Hepatocyte (in vitro differentiated cells): ENCODE measurements around the gene DEPDC5. TPM values are rescaled to one million over a fixed set of nuclear protein-coding genes. Genes with fewer than 3 reads are reported as not detected.

Experiments
- DNase-seq: peaks from one replicate; pipeline ENCODE4 v3.0.0-alpha.2; 2016; ENCODE audit warnings: low spot score
- H2AFZ ChIP-seq: fragments of 200-600 bp; sonication (generic); 2 replicates; pipeline ENCODE4 v1.6.0; 2016; ENCODE audit warnings: antibody characterized with exemption, mild to moderate bottlenecking
- H3K27ac ChIP-seq: fragments of 200-600 bp; sonication (generic); 2 replicates; pipeline ENCODE4 v1.5.1; 2016; ENCODE audit warnings: mild to moderate bottlenecking
- H3K27me3 ChIP-seq: fragments of 200-600 bp; sonication (generic); 2 replicates; pipeline ENCODE4 v1.6.1; 2016
- H3K36me3 ChIP-seq: fragments of 200-600 bp; sonication (generic); replicated peaks from 2 replicates; pipeline ENCODE4 v1.5.1; 2016; ENCODE audit warnings: low read depth; ENCODE audit not compliant: insufficient read depth
- H3K4me1 ChIP-seq: fragments of 200-600 bp; sonication (generic); 2 replicates; pipeline ENCODE4 v1.5.1; 2016; ENCODE audit warnings: mild to moderate bottlenecking, moderate library complexity; ENCODE audit not compliant: insufficient read depth
- H3K4me2 ChIP-seq: fragments of 200-600 bp; sonication (generic); 2 replicates; pipeline ENCODE4 v1.6.0; 2016
- H3K4me3 ChIP-seq: fragments of 200-600 bp; sonication (generic); 2 replicates; pipeline ENCODE4 v1.5.1; 2016; ENCODE audit warnings: mild to moderate bottlenecking
- H3K79me2 ChIP-seq: fragments of 200-600 bp; sonication (generic); 2 replicates; pipeline ENCODE4 v1.6.0; 2017; ENCODE audit warnings: mild to moderate bottlenecking
- H3K9me2 ChIP-seq: fragments of 200-600 bp; sonication (generic); replicated peaks from 2 replicates; pipeline ENCODE4 v1.6.0; 2017; ENCODE audit warnings: mild to moderate bottlenecking; ENCODE audit not compliant: insufficient read depth
- H3K9me3 ChIP-seq: fragments of 200-600 bp; sonication (generic); 2 replicates; pipeline ENCODE4 v1.5.1; 2016; ENCODE audit warnings: low read depth, mild to moderate bottlenecking
- H4K20me1 ChIP-seq: fragments of 200-600 bp; sonication (generic); 2 replicates; pipeline ENCODE4 v1.6.0; 2016; ENCODE audit warnings: mild to moderate bottlenecking; ENCODE audit not compliant: insufficient read depth, poor library complexity, severe bottlenecking
- CTCF ChIP-seq: fragments of 200-600 bp; sonication (generic); IDR thresholded peaks from 2 replicates; pipeline ENCODE4 v1.5.1; 2016; ENCODE audit warnings: antibody characterized with exemption, mild to moderate bottlenecking; ENCODE audit not compliant: poor library complexity
- EZH2 ChIP-seq: fragments of 200-600 bp; sonication (generic); IDR thresholded peaks from 2 replicates; pipeline ENCODE4 v1.6.1; 2016; ENCODE audit warnings: antibody characterized with exemption, mild to moderate bottlenecking, borderline replicate concordance
- EZH2phosphoT487 ChIP-seq: fragments of 200-600 bp; sonication (generic); IDR thresholded peaks from one replicate; pipeline ENCODE4 v1.6.1; 2018; ENCODE audit warnings: antibody characterized with exemption, mild to moderate bottlenecking, low read depth, moderate library complexity; ENCODE audit not compliant: unreplicated experiment, severe bottlenecking
- WGBS: methylation state at CpG from one replicate; pipeline ENCODE4 v1.1.6; 2016; ENCODE audit warnings: low lambda C conversion rate; ENCODE audit errors: missing lambda C conversion rate; 5-methylcytosine and 5-hydroxymethylcytosine counted together
- polyA plus RNA-seq: library from polyadenylated mRNA; unstranded; fragments of >200 nt; fragmentation: Nextera tagmentation; extraction: Ambion mirVana; gene quantifications from 2 replicates; pipeline ENCODE4 v1.2.1, GENCODE V29; 2016
- total RNA-seq: library from RNA; depleted of rRNA; stranded (reverse); fragments of >200 nt; gene quantifications from 2 replicates; pipeline ENCODE4 v1.2.3, GENCODE V29; 2014

The DEPDC5 gene
- total and polyA plus RNA-seq, 2 experiments from 2014 or later, result 12.9 to 14.5 TPM

GRCh38 chr22:31822523-31822922, 68.7 kb downstream of the DEPDC5 start:
- Histone ChIP-seq H2AFZ (no peak overlapping the region), H4K20me1 (no peaks in the 10 kb centered on the region), H3K9me2 (no peaks in the 10 kb centered on the region), H3K4me2 (no peak overlapping the region), H3K79me2 (no peaks in the 10 kb centered on the region), H3K27ac (no peak overlapping the region), H3K4me1 (no peaks in the 10 kb centered on the region), H3K4me3 (no peak overlapping the region), H3K27me3 (no peaks in the 10 kb centered on the region), H3K9me3 (no peaks in the 10 kb centered on the region), H3K36me3 (no peaks in the 10 kb centered on the region)
- WGBS, result 90% methylated on average over 4 of the region's 4 CpGs
- no peak for DNase-seq
- TF ChIP-seq EZH2phosphoT487 (no peak), EZH2 (no peak), CTCF (no peak)

GRCh38 chr22:31825513-31825912, 71.7 kb downstream of the DEPDC5 start:
- Histone ChIP-seq H3K4me3 (no peak overlapping the region), H3K27me3 (no peaks in the 10 kb centered on the region), H3K4me1 (no peaks in the 10 kb centered on the region), H2AFZ (no peak overlapping the region), H3K36me3 (no peaks in the 10 kb centered on the region), H3K9me3 (no peaks in the 10 kb centered on the region), H3K27ac (no peak overlapping the region), H3K9me2 (no peaks in the 10 kb centered on the region), H3K79me2 (no peaks in the 10 kb centered on the region), H3K4me2 (no peak overlapping the region), H4K20me1 (no peaks in the 10 kb centered on the region)
- no peak for DNase-seq
- no peak for TF ChIP-seq EZH2
- no peak for TF ChIP-seq EZH2phosphoT487
- no peak for TF ChIP-seq CTCF
- WGBS, result 91% methylated on average over 2 of the region's 2 CpGs

- no peaks in the 10 kb centered on the region for H3K9me3 ChIP-seq
- DNase-seq, result no peak
- H3K79me2 ChIP-seq, result no peaks in the 10 kb centered on the region
- no peaks in the 10 kb centered on the region for H3K4me1 ChIP-seq
- no peaks in the 10 kb centered on the region for H4K20me1 ChIP-seq
- WGBS, result 91% methylated on average over 6 of the region's 6 CpGs
- H3K27me3 ChIP-seq, result no peaks in the 10 kb centered on the region
- no peaks in the 10 kb centered on the region for H3K36me3 ChIP-seq
- no peaks in the 10 kb centered on the region for H3K9me2 ChIP-seq
- TF ChIP-seq CTCF (no peak), EZH2 (no peak), EZH2phosphoT487 (no peak)
- no peak overlapping the region for H2AFZ ChIP-seq
- H3K4me2 ChIP-seq, result no peak overlapping the region
- H3K4me3 ChIP-seq, result no peak overlapping the region
- H3K27ac ChIP-seq, result no peak overlapping the region
Observed at GRCh38 chr22:31826443-31826842, 72.6 kb downstream of the DEPDC5 start.

GRCh38 chr22:31828739-31829138, 74.9 kb downstream of the DEPDC5 start:
- no peak for DNase-seq
- H3K4me1 ChIP-seq, result no peaks in the 10 kb centered on the region
- no peaks in the 10 kb centered on the region for H3K36me3 ChIP-seq
- TF ChIP-seq CTCF, result no peak
- TF ChIP-seq EZH2, result no peak
- TF ChIP-seq EZH2phosphoT487, result no peak
- H3K4me3 ChIP-seq, result no peak overlapping the region
- no peaks in the 10 kb centered on the region for H4K20me1 ChIP-seq
- no peaks in the 10 kb centered on the region for H3K9me3 ChIP-seq
- H2AFZ ChIP-seq, result no peak overlapping the region
- WGBS, result 93% methylated on average over 5 of the region's 5 CpGs
- no peaks in the 10 kb centered on the region for H3K79me2 ChIP-seq
- H3K9me2 ChIP-seq, result no peaks in the 10 kb centered on the region
- H3K27ac ChIP-seq, result peak overlapping the region; percentile 64
- no peaks in the 10 kb centered on the region for H3K27me3 ChIP-seq
- H3K4me2 ChIP-seq, result no peak overlapping the region
